Measurements from ENCODE around the gene SLC27A2.

The SLC27A2 gene

GRCh38 chr15:50225938-50226337 is 43.9 kb downstream of the SLC27A2 start:
- H3K9me3 Mint-ChIP-seq, result no peaks in the 10 kb centered on the region

GRCh38 chr15:50227076-50227475 is 45.1 kb downstream of the SLC27A2 start:
- no peaks in the 10 kb centered on the region for H3K9me3 Mint-ChIP-seq
- no peaks in the 10 kb centered on the region for H3K4me1 Mint-ChIP-seq (ENCODE audit: low read depth)
- H3K4me3 Mint-ChIP-seq, result no peak overlapping the region
- H3K36me3 Mint-ChIP-seq (ENCODE audit: low read depth), result peaks cover 43% of the 10 kb centered on the region
- H3K27ac Mint-ChIP-seq, result no peak overlapping the region
- no peak for DNase-seq (ENCODE audit: low spot score)
- H3K27me3 Mint-ChIP-seq (ENCODE audit: low read depth), result no peaks in the 10 kb centered on the region

More at GRCh38 chr15:50225938-50226337, 43.9 kb downstream of the SLC27A2 start:
- H3K4me3 Mint-ChIP-seq, result no peak overlapping the region
- no peak overlapping the region for H3K27ac Mint-ChIP-seq
- H3K27me3 Mint-ChIP-seq (ENCODE audit: low read depth), result no peaks in the 10 kb centered on the region
- no peak for DNase-seq (ENCODE audit: low spot score)
- H3K4me1 Mint-ChIP-seq (ENCODE audit: low read depth), result no peaks in the 10 kb centered on the region
- H3K36me3 Mint-ChIP-seq (ENCODE audit: low read depth), result peaks cover 44% of the 10 kb centered on the region

DNA sequence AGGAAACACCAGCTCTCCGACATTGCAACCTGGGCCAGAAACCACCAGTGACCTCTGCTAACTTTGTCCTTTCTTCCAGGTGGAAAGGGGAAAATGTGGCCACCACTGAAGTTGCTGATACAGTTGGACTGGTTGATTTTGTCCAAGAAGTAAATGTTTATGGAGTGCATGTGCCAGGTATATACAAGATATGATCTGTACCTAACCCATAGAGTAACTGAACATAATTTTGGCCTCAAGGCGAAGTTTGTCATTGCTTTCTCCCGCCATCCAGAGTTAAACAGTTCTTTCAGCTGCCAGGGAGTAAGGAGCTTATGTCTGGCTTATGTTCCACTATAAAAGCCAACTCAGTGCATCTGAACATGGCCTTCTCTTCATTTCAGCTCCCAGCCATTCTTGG is 46.9 kb downstream of the SLC27A2 start:
- no peak overlapping the region for H3K4me3 Mint-ChIP-seq
- H3K36me3 Mint-ChIP-seq (ENCODE audit: low read depth), result peaks cover 38% of the 10 kb centered on the region
- no peaks in the 10 kb centered on the region for H3K27me3 Mint-ChIP-seq (ENCODE audit: low read depth)
- no peaks in the 10 kb centered on the region for H3K9me3 Mint-ChIP-seq
- H3K4me1 Mint-ChIP-seq (ENCODE audit: low read depth), result peaks cover 2% of the 10 kb centered on the region
- no peak overlapping the region for H3K27ac Mint-ChIP-seq
- DNase-seq (ENCODE audit: low spot score), result no peak

DNA sequence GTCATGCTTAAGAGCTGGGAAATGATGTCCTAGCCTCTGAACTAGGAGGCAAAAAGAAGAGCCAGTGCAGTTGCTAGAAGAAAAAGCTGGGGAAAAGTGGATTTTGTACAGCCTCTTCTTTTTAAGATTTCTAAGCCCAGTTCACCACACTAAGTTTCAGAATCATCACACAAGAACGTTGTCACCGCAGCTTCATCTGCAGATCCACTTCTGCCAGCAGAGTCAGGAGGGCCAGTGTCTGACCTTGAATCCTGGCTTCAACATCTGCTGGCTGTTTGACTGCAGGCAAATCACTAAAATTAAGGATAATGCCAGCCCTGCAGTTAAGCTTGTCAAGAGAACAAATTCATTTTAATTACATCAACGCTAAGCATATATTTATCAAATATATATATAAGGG is 47.3 kb downstream of the SLC27A2 start:
- Mint-ChIP-seq H3K36me3 (ENCODE audit: low read depth) (peaks cover 41% of the 10 kb centered on the region), H3K27ac (no peak overlapping the region), H3K9me3 (no peaks in the 10 kb centered on the region), H3K27me3 (ENCODE audit: low read depth) (no peaks in the 10 kb centered on the region), H3K4me1 (ENCODE audit: low read depth) (peaks cover 2% of the 10 kb centered on the region), H3K4me3 (no peak overlapping the region)
- no peak for DNase-seq (ENCODE audit: low spot score)

DNA sequence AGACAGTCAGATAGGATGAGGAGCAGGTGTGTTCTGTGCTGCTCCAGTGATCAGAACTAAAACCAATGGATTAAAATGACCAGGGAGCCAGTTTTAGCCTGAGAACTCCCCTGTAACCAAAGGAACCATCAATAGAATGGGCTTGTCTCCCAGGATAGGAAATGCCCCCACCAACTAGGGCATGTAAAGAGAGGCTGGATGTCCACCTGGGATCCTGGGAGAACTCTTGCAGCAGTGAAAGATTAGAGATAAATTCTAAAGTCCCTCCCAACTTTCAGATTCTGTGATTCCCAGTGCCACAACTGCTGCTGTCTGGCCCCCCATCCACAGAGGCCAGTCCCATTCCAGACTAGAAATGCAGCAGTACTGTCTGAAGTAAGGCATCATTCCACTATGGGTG is 49.8 kb downstream of the SLC27A2 start:
- Mint-ChIP-seq H3K4me3 (no peak overlapping the region), H3K9me3 (no peaks in the 10 kb centered on the region), H3K4me1 (ENCODE audit: low read depth) (peaks cover 2% of the 10 kb centered on the region), H3K27me3 (ENCODE audit: low read depth) (no peaks in the 10 kb centered on the region), H3K36me3 (ENCODE audit: low read depth) (peaks cover 46% of the 10 kb centered on the region), H3K27ac (no peak overlapping the region)
- DNase-seq (ENCODE audit: low spot score), result no peak

GRCh38 chr15:50232791-50233190 is 50.8 kb downstream of the SLC27A2 start:
- H3K27me3 Mint-ChIP-seq (ENCODE audit: low read depth), result no peaks in the 10 kb centered on the region
- no peaks in the 10 kb centered on the region for H3K9me3 Mint-ChIP-seq
- peaks cover 2% of the 10 kb centered on the region for H3K4me1 Mint-ChIP-seq (ENCODE audit: low read depth)
- H3K4me3 Mint-ChIP-seq, result no peak overlapping the region
- no peak overlapping the region for H3K27ac Mint-ChIP-seq
- H3K36me3 Mint-ChIP-seq (ENCODE audit: low read depth), result peaks cover 38% of the 10 kb centered on the region
- no peak for DNase-seq (ENCODE audit: low spot score)

DNA sequence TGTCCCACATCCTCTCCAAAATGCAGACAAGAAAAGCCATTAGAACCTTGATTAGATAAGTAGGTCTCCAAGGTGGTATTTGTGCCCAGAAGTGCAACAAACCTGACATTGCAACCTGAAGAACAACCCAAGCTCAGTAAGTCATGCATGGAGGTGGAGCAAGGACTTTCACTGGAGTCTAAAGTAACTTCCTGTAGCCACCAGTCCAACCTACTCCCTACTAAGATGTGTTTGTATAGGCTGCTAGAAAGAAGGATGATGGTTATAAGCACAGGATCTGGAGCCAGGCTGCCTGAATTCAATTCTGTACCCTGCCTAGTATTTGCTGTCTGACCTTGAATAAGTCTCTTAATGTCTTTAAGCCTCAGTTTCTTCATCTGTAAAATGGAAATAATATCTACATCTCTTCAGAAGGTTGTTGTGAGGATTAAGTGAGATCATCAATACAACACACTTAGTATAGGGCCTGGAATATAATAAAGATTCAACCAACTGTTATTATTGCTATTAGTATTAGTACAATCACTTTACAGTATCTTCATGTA is 51.3 kb downstream of the SLC27A2 start:
- H3K27me3 Mint-ChIP-seq (ENCODE audit: low read depth), result no peaks in the 10 kb centered on the region
- H3K9me3 Mint-ChIP-seq, result no peaks in the 10 kb centered on the region
- DNase-seq (ENCODE audit: low spot score), result no peak
- H3K4me1 Mint-ChIP-seq (ENCODE audit: low read depth), result peaks cover 2% of the 10 kb centered on the region
- H3K4me3 Mint-ChIP-seq, result no peak overlapping the region
- H3K36me3 Mint-ChIP-seq (ENCODE audit: low read depth), result peaks cover 37% of the 10 kb centered on the region
- no peak overlapping the region for H3K27ac Mint-ChIP-seq

DNA sequence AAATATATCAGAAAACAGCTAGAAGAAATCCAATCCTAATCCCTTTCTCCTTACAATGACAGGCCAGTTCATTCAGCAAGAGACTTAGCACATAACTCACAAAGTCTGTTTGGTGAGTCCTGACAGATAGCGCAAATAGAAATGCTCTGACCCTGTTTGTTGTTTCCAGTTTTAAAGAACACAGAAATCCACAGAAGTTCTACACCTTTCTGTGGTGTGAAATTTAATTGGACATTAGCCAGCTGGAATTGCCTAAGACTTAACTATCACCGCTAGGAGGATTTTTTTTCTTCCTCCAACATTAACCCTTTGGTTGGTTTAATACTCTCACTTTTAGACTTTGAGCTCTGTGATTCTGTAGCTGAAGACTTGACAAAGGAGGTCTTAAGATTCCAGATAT is 52.8 kb downstream of the SLC27A2 start:
- no peak for DNase-seq (ENCODE audit: low spot score)
- Mint-ChIP-seq H3K27me3 (ENCODE audit: low read depth) (no peaks in the 10 kb centered on the region), H3K27ac (no peak overlapping the region), H3K4me3 (no peak overlapping the region), H3K36me3 (ENCODE audit: low read depth) (peaks cover 25% of the 10 kb centered on the region), H3K9me3 (no peaks in the 10 kb centered on the region), H3K4me1 (ENCODE audit: low read depth) (peaks cover 2% of the 10 kb centered on the region)

GRCh38 chr15:50235794-50236193 is 53.8 kb downstream of the SLC27A2 start:
- Mint-ChIP-seq H3K27me3 (ENCODE audit: low read depth) (no peaks in the 10 kb centered on the region), H3K36me3 (ENCODE audit: low read depth) (peaks cover 21% of the 10 kb centered on the region), H3K4me3 (no peak overlapping the region), H3K9me3 (no peaks in the 10 kb centered on the region), H3K27ac (no peak overlapping the region), H3K4me1 (ENCODE audit: low read depth) (peaks cover 2% of the 10 kb centered on the region)
- DNase-seq (ENCODE audit: low spot score), result no peak

DNA sequence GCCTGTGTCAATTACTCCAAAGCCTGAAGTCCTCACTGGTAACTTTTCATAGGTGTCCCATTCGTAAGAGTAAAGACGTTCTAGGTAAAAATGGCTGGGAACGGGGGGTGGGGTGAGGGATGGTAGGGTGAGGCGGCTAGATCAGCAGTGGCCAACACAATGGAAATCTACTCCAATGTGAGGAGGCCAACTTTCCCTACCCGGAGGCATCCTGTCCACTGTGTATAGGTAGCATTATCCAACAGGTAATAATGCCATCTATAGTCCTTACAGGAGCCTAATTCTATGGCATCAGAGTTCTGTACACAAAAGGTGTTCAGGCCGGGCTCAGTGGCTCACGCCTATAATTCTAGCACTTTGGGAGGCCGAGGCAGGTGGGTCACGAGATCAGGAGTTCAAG is 54.4 kb downstream of the SLC27A2 start:
- no peak overlapping the region for H3K4me3 Mint-ChIP-seq
- no peak overlapping the region for H3K27ac Mint-ChIP-seq
- no peaks in the 10 kb centered on the region for H3K27me3 Mint-ChIP-seq (ENCODE audit: low read depth)
- DNase-seq (ENCODE audit: low spot score), result no peak
- H3K9me3 Mint-ChIP-seq, result no peaks in the 10 kb centered on the region
- peaks cover 22% of the 10 kb centered on the region for H3K36me3 Mint-ChIP-seq (ENCODE audit: low read depth)
- peaks cover 6% of the 10 kb centered on the region for H3K4me1 Mint-ChIP-seq (ENCODE audit: low read depth)

DNA sequence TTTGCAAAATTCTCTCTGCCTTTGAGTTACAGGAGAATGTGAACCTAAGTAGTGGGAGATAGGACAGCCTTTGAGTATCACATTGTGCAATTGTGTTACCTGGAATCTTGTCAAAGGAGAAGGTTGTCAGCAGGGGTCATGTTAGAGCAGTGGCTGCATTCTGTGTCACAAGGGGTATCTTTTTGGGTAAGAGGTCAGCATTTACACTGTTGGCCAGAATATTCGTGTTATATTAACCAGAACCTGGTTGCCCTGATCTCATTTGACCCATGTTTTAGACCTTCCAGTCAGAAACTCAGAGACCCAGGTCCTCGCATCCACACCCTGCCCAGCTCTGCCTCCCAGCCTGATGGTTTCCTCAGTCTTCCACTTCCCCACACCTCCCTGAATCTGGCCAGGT is 56.3 kb downstream of the SLC27A2 start:
- Mint-ChIP-seq H3K9me3 (no peaks in the 10 kb centered on the region), H3K4me3 (no peak overlapping the region), H3K4me1 (ENCODE audit: low read depth) (peaks cover 14% of the 10 kb centered on the region), H3K36me3 (ENCODE audit: low read depth) (peaks cover 18% of the 10 kb centered on the region), H3K27me3 (ENCODE audit: low read depth) (no peaks in the 10 kb centered on the region), H3K27ac (no peak overlapping the region)
- DNase-seq (ENCODE audit: low spot score), result no peak

- no peak overlapping the region for H3K27ac Mint-ChIP-seq
Observed at GRCh38 chr15:50241684-50242450, 59.9 kb downstream of the SLC27A2 start.

GRCh38 chr15:50244153-50244552 is 62.2 kb downstream of the SLC27A2 start:
- Mint-ChIP-seq H3K4me3 (no peak overlapping the region), H3K9me3 (no peaks in the 10 kb centered on the region), H3K27ac (no peak overlapping the region), H3K36me3 (ENCODE audit: low read depth) (peaks cover 3% of the 10 kb centered on the region), H3K27me3 (ENCODE audit: low read depth) (no peaks in the 10 kb centered on the region), H3K4me1 (ENCODE audit: low read depth) (peaks cover 41% of the 10 kb centered on the region)
- no peak for DNase-seq (ENCODE audit: low spot score)

More at GRCh38 chr15:50241684-50242450, 59.9 kb downstream of the SLC27A2 start:
- DNase-seq (ENCODE audit: low spot score), result peak; percentile 32
- no peaks in the 10 kb centered on the region for H3K27me3 Mint-ChIP-seq (ENCODE audit: low read depth)
- H3K9me3 Mint-ChIP-seq, result no peaks in the 10 kb centered on the region
- peaks cover 22% of the 10 kb centered on the region for H3K4me1 Mint-ChIP-seq (ENCODE audit: low read depth)
- H3K36me3 Mint-ChIP-seq (ENCODE audit: low read depth), result peaks cover 3% of the 10 kb centered on the region
- no peak overlapping the region for H3K4me3 Mint-ChIP-seq

DNA sequence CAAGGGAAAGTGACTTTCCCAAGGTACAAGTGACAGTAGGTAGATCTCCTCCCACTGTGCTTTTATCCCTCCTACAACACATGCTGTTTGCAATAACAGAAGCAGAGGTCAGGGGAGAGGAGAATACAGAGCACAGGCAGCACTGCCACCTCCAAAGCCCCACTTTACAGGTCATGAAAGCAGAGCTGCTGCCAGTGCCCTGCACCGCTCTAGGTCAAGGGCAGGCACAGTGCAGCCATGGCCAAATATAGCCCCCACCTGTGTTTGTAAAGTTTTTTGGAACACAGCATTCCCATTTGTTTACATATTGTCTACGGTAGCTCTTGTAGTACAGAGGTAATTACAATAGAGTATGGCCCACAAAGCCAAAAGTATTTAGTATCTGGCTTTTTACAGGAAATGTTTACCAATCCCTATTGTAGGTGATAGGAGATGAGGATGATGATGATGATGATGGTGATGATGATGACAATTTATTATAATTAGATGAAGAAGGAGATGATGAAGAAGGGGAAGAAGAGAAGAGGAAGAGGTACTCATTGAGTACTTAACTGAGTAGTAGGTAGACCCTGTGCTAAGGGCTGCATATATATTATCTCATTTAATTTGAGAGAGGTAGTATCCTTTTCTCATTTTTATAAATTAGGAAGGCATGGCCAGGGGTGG is 63.1 kb downstream of the SLC27A2 start:
- Mint-ChIP-seq H3K9me3 (no peaks in the 10 kb centered on the region), H3K36me3 (ENCODE audit: low read depth) (peaks cover 3% of the 10 kb centered on the region), H3K4me3 (no peak overlapping the region), H3K27ac (no peak overlapping the region), H3K4me1 (ENCODE audit: low read depth) (peaks cover 49% of the 10 kb centered on the region), H3K27me3 (ENCODE audit: low read depth) (no peaks in the 10 kb centered on the region)
- no peak for DNase-seq (ENCODE audit: low spot score)
